Fibroblast of skin of right biceps (primary cell): ENCODE measurements around the gene CFAP20.

Experiments
- DNase-seq: peaks from one replicate; pipeline ENCODE4 v3.0.0-alpha.2; 2013

The CFAP20 gene

GRCh38 chr16:58123896-58124600, 5.1 kb downstream of the CFAP20 start:
- no peak for DNase-seq

- no peak for DNase-seq
Measured at GRCh38 chr16:58121132-58121531, 8.0 kb downstream of the CFAP20 start.

- no peak for DNase-seq
Measured at GRCh38 chr16:58120234-58120633, 8.9 kb downstream of the CFAP20 start.

GRCh38 chr16:58119509-58119845, 9.7 kb downstream of the CFAP20 start:
- DNase-seq = no peak

- DNase-seq = no peak
Measured at GRCh38 chr16:58118801-58119508, 10.2 kb downstream of the CFAP20 start.

- no peak for DNase-seq
Measured at GRCh38 chr16:58116529-58116928, 12.7 kb downstream of the CFAP20 start.

GRCh38 chr16:58116081-58116480, 13.1 kb downstream of the CFAP20 start:
- DNase-seq = no peak

- DNase-seq = no peak
Measured at GRCh38 chr16:58114827-58115825, 14.1 kb downstream of the CFAP20 start.

GRCh38 chr16:58111302-58111627, 17.9 kb downstream of the CFAP20 start:
- no peak for DNase-seq

GRCh38 chr16:58110571-58111301, 18.4 kb downstream of the CFAP20 start:
- peak; percentile 76 for DNase-seq

- no peak for DNase-seq
Measured at GRCh38 chr16:58109881-58110280, 19.3 kb downstream of the CFAP20 start.

- DNase-seq = no peak
Measured at GRCh38 chr16:58109330-58109729, 19.9 kb downstream of the CFAP20 start.

- no peak for DNase-seq
Measured at GRCh38 chr16:58107709-58108108, 21.5 kb downstream of the CFAP20 start.

- DNase-seq = no peak
Measured at GRCh38 chr16:58107228-58107627, 22.0 kb downstream of the CFAP20 start.

- DNase-seq = no peak
Measured at GRCh38 chr16:58105631-58106030, 23.6 kb downstream of the CFAP20 start.

- DNase-seq = no peak
Measured at GRCh38 chr16:58102665-58103392, 26.4 kb downstream of the CFAP20 start.

- DNase-seq = no peak
Measured at GRCh38 chr16:58099956-58100300, 29.3 kb downstream of the CFAP20 start.

GRCh38 chr16:58099097-58099955, 29.9 kb downstream of the CFAP20 start:
- DNase-seq = no peak

GRCh38 chr16:58098207-58099096, 30.7 kb downstream of the CFAP20 start:
- DNase-seq = peak; percentile 10

- no peak for DNase-seq
Measured at GRCh38 chr16:58096249-58096648, 32.9 kb downstream of the CFAP20 start.
